Esophagus squamous epithelium (tissue), 4 donors: Measurements from ENCODE around the gene CTSO.

Experiments used
- CTCF ChIP-seq, 6 experiments: fragments of 450-650 bp in 4 of 6; fragments of 200-600 bp in 2 of 6; sonication (generic) in 2 of 6; IDR thresholded peaks; one replicate each; pipeline ENCODE4 v1.5.1; 2016 to 2019; ENCODE audit warnings: antibody characterized with exemption in 6 of 6, mild to moderate bottlenecking in 4 of 6, moderate library complexity in 4 of 6
- POLR2A ChIP-seq, 4 donors: fragments of 450-650 bp; IDR thresholded peaks; one replicate each; pipeline ENCODE4 v1.6.1; 2017; ENCODE audit warnings: antibody characterized with exemption in 4 of 4, mild to moderate bottlenecking in 4 of 4, moderate library complexity in 3 of 4

GRCh38 chr4:155941820-155942219 is 11.8 kb downstream of the CTSO start:
- TF ChIP-seq CTCF (IDR thresholded peaks at IDR 0.05) (no peak), POLR2A (IDR thresholded peaks at IDR 0.05) (no peak)
